SK-N-SH treated with all-trans-retinoic acid at 6 μM for 48 hours (cell line): ENCODE measurements around the gene BEST4.

Experiments used
- ATAC-seq: fragments of 200-7000 bp; cut with Tn5 transposase; 3 replicates; pipeline ENCODE4 v1.9.1; 2020; ENCODE audit warnings: mild to moderate bottlenecking, moderate library complexity
- ARNTL ChIP-seq: fragments of 450-650 bp; formaldehyde crosslinking; IDR thresholded peaks from 2 replicates; pipeline ENCODE4 v1.5.0; 2020; ENCODE audit warnings: low read depth, mild to moderate bottlenecking, moderate library complexity, borderline replicate concordance
- BACH2 ChIP-seq: fragments of 250-450 bp; sonication (Bioruptor Pico); IDR thresholded peaks from 2 replicates; pipeline ENCODE4 v1.9.0; 2021; ENCODE audit warnings: mild to moderate bottlenecking, borderline replicate concordance
- CREB5 ChIP-seq: fragments of 250-450 bp; sonication (Bioruptor Pico); IDR thresholded peaks from 2 replicates; pipeline ENCODE4 v1.5.1; 2020; ENCODE audit warnings: low read depth, mild to moderate bottlenecking, moderate library complexity
- CSDC2 ChIP-seq: fragments of 250-450 bp; sonication (Bioruptor Pico); IDR thresholded peaks from 2 replicates; pipeline ENCODE4 v1.5.0; 2020; ENCODE audit warnings: mild to moderate bottlenecking, moderate library complexity
- CSRNP3 ChIP-seq: fragments of 250-450 bp; sonication (Bioruptor Pico); IDR thresholded peaks from 2 replicates; pipeline ENCODE4 v1.5.1; 2021; ENCODE audit warnings: mild to moderate bottlenecking, moderate library complexity
- ESRRG ChIP-seq: fragments of 250-450 bp; sonication (Bioruptor Pico); IDR thresholded peaks from 2 replicates; pipeline ENCODE4 v1.6.1; 2021; ENCODE audit warnings: mild to moderate bottlenecking
- GLIS3 ChIP-seq: fragments of 250-450 bp; sonication (Bioruptor Pico); IDR thresholded peaks from 2 replicates; pipeline ENCODE4 v1.5.0; 2020; ENCODE audit warnings: mild to moderate bottlenecking, moderate library complexity
- ISL1 ChIP-seq: fragments of 250-450 bp; sonication (Bioruptor Pico); IDR thresholded peaks from 2 replicates; pipeline ENCODE4 v2.1.2; 2022; ENCODE audit warnings: mild to moderate bottlenecking, moderate library complexity
- PATZ1 ChIP-seq: fragments of 250-450 bp; sonication (Bioruptor Pico); IDR thresholded peaks from 2 replicates; pipeline ENCODE4 v1.8.0; 2020; ENCODE audit warnings: mild to moderate bottlenecking, moderate library complexity, borderline replicate concordance
- PPARA ChIP-seq: fragments of 250-450 bp; sonication (Bioruptor Pico); IDR thresholded peaks from 2 replicates; pipeline ENCODE4 v1.5.0; 2020; ENCODE audit warnings: mild to moderate bottlenecking, borderline replicate concordance
- RARB ChIP-seq: fragments of 250-450 bp; sonication (Bioruptor Pico); IDR thresholded peaks from 2 replicates; pipeline ENCODE4 v1.8.0; 2021; ENCODE audit warnings: mild to moderate bottlenecking, moderate library complexity
- SNAI2 ChIP-seq: fragments of 250-450 bp; sonication (Bioruptor Pico); IDR thresholded peaks from 2 replicates; pipeline ENCODE4 v1.5.0; 2020; ENCODE audit warnings: mild to moderate bottlenecking, moderate library complexity
- TCF4 ChIP-seq: fragments of 250-450 bp; sonication (Bioruptor Pico); IDR thresholded peaks from 2 replicates; pipeline ENCODE4 v1.8.0; 2021; ENCODE audit warnings: mild to moderate bottlenecking, moderate library complexity, borderline replicate concordance
- TOX ChIP-seq: fragments of 250-450 bp; sonication (Bioruptor Pico); IDR thresholded peaks from 2 replicates; pipeline ENCODE4 v1.8.0; 2021; ENCODE audit warnings: mild to moderate bottlenecking, moderate library complexity, borderline replicate concordance
- TSHZ2 ChIP-seq: fragments of 250-450 bp; sonication (Bioruptor Pico); IDR thresholded peaks from 2 replicates; pipeline ENCODE4 v1.5.0; 2020; ENCODE audit warnings: mild to moderate bottlenecking, moderate library complexity
- ZC3H10 ChIP-seq: fragments of 250-450 bp; sonication (Bioruptor Pico); IDR thresholded peaks from 2 replicates; pipeline ENCODE4 v1.5.1; 2021; ENCODE audit warnings: mild to moderate bottlenecking, moderate library complexity
- ZFP3 ChIP-seq: fragments of 250-450 bp; sonication (Bioruptor Pico); IDR thresholded peaks from 2 replicates; pipeline ENCODE4 v1.5.0; 2020; ENCODE audit warnings: mild to moderate bottlenecking, moderate library complexity
- ZFP30 ChIP-seq: fragments of 450-650 bp; formaldehyde crosslinking; IDR thresholded peaks from 2 replicates; pipeline ENCODE4 v1.5.0; 2022; ENCODE audit warnings: mild to moderate bottlenecking, moderate library complexity
- ZNF565 ChIP-seq: fragments of 450-650 bp; formaldehyde crosslinking; conservative IDR thresholded peaks from 2 replicates; pipeline ENCODE4 v1.5.0; 2020; ENCODE audit warnings: low read depth, mild to moderate bottlenecking, moderate library complexity
- ZNF70 ChIP-seq: fragments of 450-650 bp; formaldehyde crosslinking; IDR thresholded peaks from 2 replicates; pipeline ENCODE4 v1.5.0; 2020; ENCODE audit warnings: mild to moderate bottlenecking, moderate library complexity
- ZNF8 ChIP-seq: fragments of 450-650 bp; formaldehyde crosslinking; IDR thresholded peaks from 2 replicates; pipeline ENCODE4 v1.5.0; 2020; ENCODE audit warnings: mild to moderate bottlenecking, moderate library complexity
- TF ChIP-seq, protein P1 (sequence below): fragments of 250-450 bp; sonication (Bioruptor Pico); IDR thresholded peaks from 2 replicates; pipeline ENCODE4 v1.8.0; 2021; ENCODE audit warnings: low read depth, mild to moderate bottlenecking, moderate library complexity, borderline replicate concordance

BEST4 gene

DNA sequence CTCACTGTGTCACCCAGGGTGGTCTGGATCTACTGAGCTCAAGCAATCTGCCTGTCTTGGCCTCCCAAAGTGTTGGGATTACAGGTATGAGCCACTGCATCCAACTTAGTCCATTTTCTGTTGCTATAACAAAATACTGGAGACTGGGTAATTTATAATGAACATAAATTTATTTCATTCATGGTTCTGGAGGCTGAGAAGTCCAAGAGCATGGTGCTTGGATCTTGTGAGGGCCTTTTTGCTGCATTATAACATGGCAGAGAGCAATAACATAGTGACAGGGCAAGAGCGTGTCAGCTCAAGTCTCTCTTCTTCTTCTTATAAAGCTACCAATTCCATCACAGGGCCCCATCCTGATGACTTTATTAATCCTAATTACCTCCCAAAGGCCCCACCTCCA is 52.0 kb downstream of the BEST4 start:
- TF ChIP-seq ZC3H10 (CRISPR knock-in tag): no peak
- TF ChIP-seq ISL1 (CRISPR knock-in tag): no peak
- TF ChIP-seq RARB (CRISPR knock-in tag): no peak
- TF ChIP-seq ZFP30: no peak
- no peak for TF ChIP-seq PATZ1 (CRISPR knock-in tag)
- TF ChIP-seq, protein P1, sequence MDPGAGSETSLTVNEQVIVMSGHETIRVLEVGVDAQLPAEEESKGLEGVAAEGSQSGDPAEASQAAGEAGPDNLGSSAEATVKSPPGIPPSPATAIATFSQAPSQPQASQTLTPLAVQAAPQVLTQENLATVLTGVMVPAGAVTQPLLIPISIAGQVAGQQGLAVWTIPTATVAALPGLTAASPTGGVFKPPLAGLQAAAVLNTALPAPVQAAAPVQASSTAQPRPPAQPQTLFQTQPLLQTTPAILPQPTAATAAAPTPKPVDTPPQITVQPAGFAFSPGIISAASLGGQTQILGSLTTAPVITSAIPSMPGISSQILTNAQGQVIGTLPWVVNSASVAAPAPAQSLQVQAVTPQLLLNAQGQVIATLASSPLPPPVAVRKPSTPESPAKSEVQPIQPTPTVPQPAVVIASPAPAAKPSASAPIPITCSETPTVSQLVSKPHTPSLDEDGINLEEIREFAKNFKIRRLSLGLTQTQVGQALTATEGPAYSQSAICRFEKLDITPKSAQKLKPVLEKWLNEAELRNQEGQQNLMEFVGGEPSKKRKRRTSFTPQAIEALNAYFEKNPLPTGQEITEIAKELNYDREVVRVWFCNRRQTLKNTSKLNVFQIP (CRISPR knock-in tag): no peak
- TF ChIP-seq ZNF8: no peak
- no peak for TF ChIP-seq PPARA (CRISPR knock-in tag)
- no peak for TF ChIP-seq ZNF70 (CRISPR knock-in tag)
- no peak for TF ChIP-seq TCF4 (CRISPR knock-in tag)
- TF ChIP-seq TOX (CRISPR knock-in tag): no peak
- TF ChIP-seq ESRRG: no peak
- no peak for TF ChIP-seq CSDC2 (CRISPR knock-in tag)
- TF ChIP-seq GLIS3 (CRISPR knock-in tag): no peak
- no peak for TF ChIP-seq ZNF565 (CRISPR knock-in tag)
- no peak for TF ChIP-seq CSRNP3 (CRISPR knock-in tag)
- TF ChIP-seq TSHZ2: no peak
- no peak for TF ChIP-seq ZFP3 (CRISPR knock-in tag)
- no peak for TF ChIP-seq CREB5 (CRISPR knock-in tag)
- no peak for ATAC-seq

GRCh38 chr1:44733784-44734183 is 54.2 kb downstream of the BEST4 start:
- ATAC-seq: no peak
- no peak for TF ChIP-seq ZNF565 (CRISPR knock-in tag)
- no peak for TF ChIP-seq PATZ1 (CRISPR knock-in tag)
- TF ChIP-seq TSHZ2: no peak
- TF ChIP-seq ZNF8: no peak
- TF ChIP-seq ZFP30: no peak
- no peak for TF ChIP-seq CSRNP3 (CRISPR knock-in tag)
- TF ChIP-seq SNAI2: no peak
- no peak for TF ChIP-seq ZC3H10 (CRISPR knock-in tag)
- TF ChIP-seq ZFP3 (CRISPR knock-in tag): no peak
- TF ChIP-seq BACH2 (CRISPR knock-in tag): no peak
- no peak for TF ChIP-seq CSDC2 (CRISPR knock-in tag)
- TF ChIP-seq GLIS3 (CRISPR knock-in tag): no peak
- TF ChIP-seq CREB5 (CRISPR knock-in tag): no peak
- no peak for TF ChIP-seq RARB (CRISPR knock-in tag)
- TF ChIP-seq PPARA (CRISPR knock-in tag): no peak
- TF ChIP-seq ARNTL (CRISPR knock-in tag): no peak
